CD4-positive, alpha-beta memory T cell (primary cell): ENCODE measurements around the gene IGHMBP2. TPM values are rescaled to one million over a fixed set of nuclear protein-coding genes. Genes with fewer than 3 reads are reported as not detected.
A peak's percentile ranks its signal among the peaks of the same experiment; 100 is the strongest.

Experiments
- CTCF ChIA-PET: fragments of 350-600 bp; sonication (Branson Sonifier 250); formaldehyde crosslinking; loops from one replicate; lab custom pipeline; 2021; ENCODE audit warnings: inconsistent platforms; ENCODE audit not compliant: partially characterized antibody; lab: Charles Lee
- POLR2A ChIA-PET: fragments of 350-600 bp; sonication (Branson Sonifier 250); formaldehyde crosslinking; loops from one replicate; lab custom pipeline; 2021; ENCODE audit not compliant: partially characterized antibody; lab: Charles Lee
- DNase-seq, 5 donors: peaks; one replicate each; pipeline versions ENCODE4 v3.0.0 to v3.0.0-alpha.2; 2020 to 2022; ENCODE audit warnings: mixed read lengths in 1 of 5
- H3K27ac ChIP-seq: one replicate; pipeline ENCODE4 v1.7.0; 2013; ENCODE audit warnings: low read depth, low read length
- H3K27me3 ChIP-seq: 2 replicates; pipeline ENCODE4 v1.7.0; 2013; ENCODE audit warnings: mild to moderate bottlenecking, low read length, moderate library complexity; ENCODE audit not compliant: insufficient read depth
- H3K36me3 ChIP-seq: 2 replicates; pipeline ENCODE4 v1.7.0; 2013; ENCODE audit warnings: mild to moderate bottlenecking, low read length, moderate library complexity; ENCODE audit not compliant: insufficient read depth
- H3K4me1 ChIP-seq: 2 replicates; pipeline ENCODE4 v1.7.0; 2013; ENCODE audit warnings: mild to moderate bottlenecking, low read length, moderate library complexity; ENCODE audit not compliant: insufficient read depth
- H3K4me3 ChIP-seq, 2 donors: one replicate each; pipeline ENCODE4 v1.7.0; 2013; ENCODE audit warnings: low read length in 2 of 2, mild to moderate bottlenecking in 1 of 2
- H3K9me3 ChIP-seq, 2 donors: one replicate each; pipeline ENCODE4 v1.7.0; 2013; ENCODE audit warnings: low read length in 2 of 2, control low read depth in 1 of 2; ENCODE audit not compliant: control insufficient read depth in 1 of 2
- H3K27ac Mint-ChIP-seq, 7 donors: one replicate each; pipeline ENCODE4 v1.8.0; 2020 to 2021; ENCODE audit warnings: mixed read lengths in 7 of 7, mild to moderate bottlenecking in 6 of 7, inconsistent platforms in 3 of 7, moderate library complexity in 3 of 7
- H3K27me3 Mint-ChIP-seq, 2 donors: one replicate each; pipeline ENCODE4 v1.8.0; 2020 to 2021; ENCODE audit warnings: mixed read lengths in 2 of 2
- H3K36me3 Mint-ChIP-seq, 2 donors: one replicate each; pipeline ENCODE4 v1.8.0; 2020 to 2021; ENCODE audit warnings: mixed read lengths in 2 of 2, inconsistent platforms in 1 of 2, mild to moderate bottlenecking in 1 of 2
- H3K4me1 Mint-ChIP-seq, 4 donors: one replicate each; pipeline ENCODE4 v1.8.0; 2020 to 2021; ENCODE audit warnings: mixed read lengths in 4 of 4, mild to moderate bottlenecking in 1 of 4
- H3K4me3 Mint-ChIP-seq, 8 donors: one replicate each; pipeline ENCODE4 v1.8.0; 2020 to 2021; ENCODE audit warnings: mixed read lengths in 8 of 8, mild to moderate bottlenecking in 7 of 8, moderate library complexity in 6 of 8, inconsistent platforms in 3 of 8
- H3K9me3 Mint-ChIP-seq, 8 donors: one replicate each; pipeline ENCODE4 v1.8.0; 2020 to 2021; ENCODE audit warnings: mixed read lengths in 8 of 8, mild to moderate bottlenecking in 5 of 8, inconsistent platforms in 3 of 8, moderate library complexity in 1 of 8
- intact Hi-C: fragments of 100-400 bp; cut with micrococcal nuclease; formaldehyde crosslinking; loops from one replicate; pipeline ENCODE4 v1.15.1; 2023
- polyA plus RNA-seq, 2 donors: library from polyadenylated mRNA; unstranded; fragments of 300-500 nt; fragmentation: Illumina TruSeq; gene quantifications; one replicate each; pipeline ENCODE4 v1.2.3, GENCODE V29; 2021
- total RNA-seq, 2 experiments: library from RNA; stranded (reverse); gene quantifications; one replicate each; pipeline ENCODE4 v1.2.3, GENCODE V29; 2021

IGHMBP2 gene
- total and polyA plus RNA-seq, 4 experiments from 2014 or later = 3.8 to 37.6 (median 22.7) TPM

DNA sequence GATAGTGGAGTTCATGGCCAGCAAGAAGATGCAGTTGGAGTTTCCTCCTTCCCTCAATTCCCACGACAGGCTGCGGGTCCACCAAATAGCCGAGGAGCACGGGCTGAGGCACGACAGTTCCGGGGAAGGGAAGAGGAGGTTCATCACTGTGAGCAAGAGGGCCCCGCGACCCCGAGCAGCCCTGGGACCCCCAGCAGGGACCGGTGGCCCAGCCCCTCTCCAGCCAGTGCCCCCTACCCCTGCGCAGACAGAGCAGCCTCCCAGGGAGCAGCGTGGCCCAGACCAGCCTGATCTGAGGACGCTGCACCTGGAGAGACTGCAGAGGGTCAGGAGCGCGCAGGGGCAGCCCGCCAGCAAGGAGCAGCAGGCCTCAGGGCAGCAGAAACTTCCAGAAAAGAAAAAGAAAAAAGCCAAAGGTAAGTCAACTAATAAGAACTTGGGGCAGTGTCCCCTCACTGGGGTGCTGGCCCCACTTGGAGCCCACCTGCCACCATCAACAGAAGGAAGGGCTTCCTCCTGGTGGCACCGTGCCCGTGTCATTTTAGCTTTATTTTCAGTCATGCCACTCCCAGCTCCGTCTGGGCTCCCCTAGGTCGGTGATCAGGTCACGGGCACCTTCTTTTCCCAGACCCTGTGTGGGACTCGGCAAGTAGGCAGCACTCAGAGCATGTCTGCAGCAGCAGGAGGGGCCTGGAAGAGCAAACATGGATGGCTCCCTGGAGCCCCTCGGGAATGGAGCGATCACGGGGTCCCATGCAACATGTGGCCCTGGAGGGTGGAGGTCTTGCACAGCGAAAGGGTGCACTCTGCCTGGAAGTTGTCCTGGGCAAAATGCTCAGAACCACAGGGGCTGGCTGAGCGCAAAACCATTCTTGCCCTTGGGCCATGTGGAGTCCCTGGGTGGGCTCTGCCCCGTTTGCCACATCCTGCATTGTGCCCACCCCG, 33.3 kb downstream of the IGHMBP2 start:
- H3K27ac Mint-ChIP-seq = peak overlapping the region in 1 of 7 donors; percentile 79
- no peak overlapping the region for H3K4me3 Mint-ChIP-seq
- DNase-seq = no peak
- H3K27me3 Mint-ChIP-seq = no peaks in the 10 kb centered on the region
- intact Hi-C loops = no loop called here
- ChIA-PET POLR2A (no interaction called here), CTCF (no interaction called here)
- no peaks in the 10 kb centered on the region for H3K9me3 ChIP-seq
- H3K27me3 ChIP-seq = no peaks in the 10 kb centered on the region
- no peak overlapping the region for H3K4me3 ChIP-seq
- no peaks in the 10 kb centered on the region for H3K9me3 Mint-ChIP-seq
- no peaks in the 10 kb centered on the region for H3K4me1 Mint-ChIP-seq
- peaks cover 23% of the 10 kb centered on the region for H3K36me3 ChIP-seq
- H3K36me3 Mint-ChIP-seq = peaks cover 6 to 50% of the 10 kb centered on the region in 2 donors
- no peak overlapping the region for H3K27ac ChIP-seq
- no peaks in the 10 kb centered on the region for H3K4me1 ChIP-seq

DNA sequence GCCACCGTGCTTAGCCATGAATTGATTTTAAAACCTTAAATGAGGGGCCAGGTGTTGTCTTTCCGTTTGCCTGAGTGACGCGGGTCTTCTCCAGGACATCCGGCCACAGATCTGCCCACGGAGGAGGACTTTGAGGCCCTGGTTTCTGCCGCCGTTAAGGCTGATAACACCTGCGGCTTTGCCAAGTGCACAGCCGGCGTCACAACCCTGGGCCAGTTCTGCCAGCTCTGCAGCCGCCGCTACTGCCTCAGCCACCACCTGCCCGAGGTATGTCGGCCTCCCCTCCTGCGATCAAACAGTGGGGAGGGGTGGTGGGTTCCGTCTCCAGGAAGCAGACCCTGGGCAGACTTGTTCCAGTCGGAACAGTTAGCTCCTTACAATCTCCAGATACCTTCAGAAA, 34.4 kb downstream of the IGHMBP2 start:
- Histone ChIP-seq H3K4me1 (no peaks in the 10 kb centered on the region), H3K27ac (no peak overlapping the region), H3K27me3 (no peaks in the 10 kb centered on the region), H3K9me3 (no peaks in the 10 kb centered on the region), H3K4me3 (no peak overlapping the region), H3K36me3 (peaks cover 23% of the 10 kb centered on the region)
- no peak overlapping the region for H3K27ac Mint-ChIP-seq
- H3K36me3 Mint-ChIP-seq = peaks cover 0 to 43% of the 10 kb centered on the region in 2 donors
- no peak for DNase-seq
- CTCF ChIA-PET = interaction anchor here (0.5 kb wide), 1 partner anchor 617 kb away, joined by 3 read pairs; no protein-coding TSS in a partner anchor
- intact Hi-C loops = no loop called here
- no peaks in the 10 kb centered on the region for H3K27me3 Mint-ChIP-seq
- no peak overlapping the region for H3K4me3 Mint-ChIP-seq
- no peaks in the 10 kb centered on the region for H3K4me1 Mint-ChIP-seq
- POLR2A ChIA-PET = no interaction called here
- H3K9me3 Mint-ChIP-seq = no peaks in the 10 kb centered on the region

DNA sequence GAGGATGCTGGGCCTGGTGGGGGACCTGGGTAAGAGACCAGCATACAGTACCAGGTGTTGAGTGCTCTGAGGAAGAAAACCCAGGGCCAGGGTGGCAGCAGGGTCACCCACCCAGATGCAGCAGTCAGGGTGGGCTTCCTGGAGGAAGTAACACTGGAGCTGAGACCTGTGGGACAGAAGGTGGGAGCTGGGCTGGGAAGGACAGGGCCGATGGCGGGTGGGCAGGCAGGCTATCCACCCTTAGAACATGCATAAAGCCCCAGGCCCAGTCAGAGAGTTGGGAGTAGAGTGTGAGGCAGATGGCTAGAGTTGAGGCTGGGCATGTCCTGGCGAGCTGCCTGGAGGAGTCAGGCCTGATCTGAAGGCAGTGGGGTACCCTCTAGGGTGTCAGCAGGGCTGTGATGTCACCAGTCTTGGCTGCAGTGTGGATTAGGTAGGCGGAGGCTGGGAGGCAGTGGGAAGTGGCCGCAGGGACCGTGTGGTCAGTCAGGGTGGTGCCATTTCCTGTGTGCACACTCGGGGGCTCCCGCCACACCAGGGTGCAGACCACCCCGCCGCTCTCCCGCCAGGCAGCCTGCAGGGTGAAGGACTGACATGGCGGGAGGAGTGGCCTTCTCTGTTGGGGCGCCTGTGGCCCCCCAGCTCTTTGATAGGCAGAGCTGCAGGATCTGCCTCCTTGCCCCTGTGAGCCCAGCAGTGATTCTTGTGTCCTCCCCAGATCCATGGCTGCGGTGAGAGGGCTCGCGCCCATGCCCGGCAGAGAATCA, 35.3 kb downstream of the IGHMBP2 start:
- intact Hi-C loops = no loop called here
- H3K4me1 ChIP-seq = no peaks in the 10 kb centered on the region
- H3K9me3 Mint-ChIP-seq = no peaks in the 10 kb centered on the region
- no peak overlapping the region for H3K27ac ChIP-seq
- no peak overlapping the region for H3K4me3 ChIP-seq
- CTCF ChIA-PET = no interaction called here
- no peak overlapping the region for H3K4me3 Mint-ChIP-seq
- DNase-seq = no peak
- H3K36me3 ChIP-seq = peaks cover 23% of the 10 kb centered on the region
- H3K9me3 ChIP-seq = no peaks in the 10 kb centered on the region
- POLR2A ChIA-PET = no interaction called here
- H3K27ac Mint-ChIP-seq = peak overlapping the region in 2 of 7 donors; percentile 35 to 42
- H3K36me3 Mint-ChIP-seq = peaks cover 0 to 36% of the 10 kb centered on the region in 2 donors
- no peaks in the 10 kb centered on the region for H3K27me3 Mint-ChIP-seq
- H3K27me3 ChIP-seq = no peaks in the 10 kb centered on the region
- H3K4me1 Mint-ChIP-seq = no peaks in the 10 kb centered on the region

DNA sequence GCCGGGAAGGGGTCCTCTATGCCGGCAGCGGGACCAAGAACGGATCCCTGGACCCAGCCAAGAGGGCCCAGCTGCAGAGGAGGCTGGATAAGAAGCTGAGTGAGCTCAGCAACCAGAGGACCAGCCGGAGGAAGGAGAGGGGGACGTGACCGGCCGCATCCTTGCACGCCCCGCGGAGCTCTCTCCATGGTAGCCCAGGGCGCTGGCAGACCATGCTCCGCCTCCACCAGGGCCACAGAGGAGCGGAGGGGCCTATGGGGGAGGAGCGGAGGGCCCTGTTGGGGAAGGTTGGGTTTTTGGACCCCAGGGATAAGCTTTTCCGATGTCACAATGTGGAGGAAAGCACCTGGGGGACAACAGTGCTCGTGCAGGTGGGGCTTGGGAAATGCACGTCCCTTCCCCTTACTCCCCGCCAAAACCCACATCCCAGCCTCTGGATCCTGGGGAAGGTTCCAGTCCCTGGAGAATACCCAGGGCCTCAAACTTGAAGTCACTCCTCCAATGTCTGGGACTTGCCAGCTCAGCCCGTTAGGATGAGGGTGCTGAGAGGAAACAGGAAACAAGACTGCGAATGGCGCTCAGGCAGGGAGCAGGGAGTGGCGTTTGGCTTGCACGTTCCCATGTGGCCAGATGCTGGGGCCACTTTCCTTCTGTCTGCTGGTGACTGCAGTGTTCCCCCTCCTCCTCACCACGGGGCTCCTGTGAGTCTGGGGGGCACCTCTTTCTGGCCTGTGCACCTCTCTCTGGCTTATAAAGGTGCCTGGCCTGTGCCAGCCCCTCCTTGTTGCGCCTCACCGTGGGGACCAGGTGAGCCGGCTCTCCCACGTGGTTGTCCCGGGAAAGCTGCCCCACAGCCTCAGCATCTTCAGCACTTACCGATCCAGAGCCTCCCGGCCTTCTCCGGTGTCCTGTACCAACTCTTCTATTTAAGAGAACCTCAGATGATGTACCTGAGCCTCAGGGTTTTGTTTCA, 36.2 kb downstream of the IGHMBP2 start:
- H3K4me1 Mint-ChIP-seq = no peaks in the 10 kb centered on the region
- DNase-seq = no peak
- no peak overlapping the region for H3K27ac Mint-ChIP-seq
- no peaks in the 10 kb centered on the region for H3K9me3 Mint-ChIP-seq
- peaks cover 0 to 34% of the 10 kb centered on the region in 2 donors for H3K36me3 Mint-ChIP-seq
- ChIA-PET CTCF (no interaction called here), POLR2A (no interaction called here)
- Histone ChIP-seq H3K27me3 (no peaks in the 10 kb centered on the region), H3K4me1 (no peaks in the 10 kb centered on the region), H3K27ac (no peak overlapping the region), H3K36me3 (peaks cover 23% of the 10 kb centered on the region), H3K4me3 (no peak overlapping the region), H3K9me3 (no peaks in the 10 kb centered on the region)
- H3K27me3 Mint-ChIP-seq = no peaks in the 10 kb centered on the region
- intact Hi-C loops = no loop called here
- H3K4me3 Mint-ChIP-seq = no peak overlapping the region

DNA sequence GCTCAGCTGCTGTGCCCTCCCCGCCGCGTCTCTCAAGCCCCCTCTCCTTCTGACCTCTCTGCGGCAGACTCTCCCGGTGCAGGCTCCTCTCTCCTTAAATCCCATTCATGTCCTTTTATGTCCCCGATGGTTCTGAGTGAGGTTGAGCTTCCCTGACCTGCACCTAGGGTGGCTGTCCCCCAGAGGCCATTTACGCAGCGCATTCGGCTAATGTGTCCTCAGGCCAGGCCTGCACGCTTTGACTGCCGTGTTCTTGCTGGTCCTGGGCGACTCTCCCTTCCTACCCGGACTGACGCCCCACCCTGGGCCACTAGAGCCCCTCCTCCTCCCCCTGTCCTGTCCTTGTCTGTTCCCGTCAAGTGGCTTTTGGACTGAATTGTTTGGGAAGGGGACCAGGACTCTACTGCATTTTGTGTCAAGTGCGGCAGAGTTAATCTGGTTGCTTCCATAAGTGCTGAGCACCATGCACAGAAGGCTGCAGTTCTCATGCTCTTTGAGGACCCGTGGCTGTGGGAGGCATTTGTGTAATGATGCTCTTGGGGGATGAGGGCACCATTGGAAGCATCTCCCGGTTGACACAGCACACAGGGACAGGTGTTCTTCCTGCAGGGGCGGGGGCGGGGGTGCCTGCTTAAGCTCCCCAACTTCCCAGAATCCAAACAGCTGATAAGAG, 37.1 kb downstream of the IGHMBP2 start:
- no peaks in the 10 kb centered on the region for H3K4me1 ChIP-seq
- Mint-ChIP-seq H3K36me3 (peaks cover 0 to 29% of the 10 kb centered on the region in 2 donors), H3K27ac (no peak overlapping the region), H3K4me1 (no peaks in the 10 kb centered on the region), H3K9me3 (no peaks in the 10 kb centered on the region), H3K27me3 (no peaks in the 10 kb centered on the region), H3K4me3 (no peak overlapping the region)
- no peak for DNase-seq
- no peaks in the 10 kb centered on the region for H3K27me3 ChIP-seq
- H3K9me3 ChIP-seq = no peaks in the 10 kb centered on the region
- H3K36me3 ChIP-seq = peaks cover 23% of the 10 kb centered on the region
- intact Hi-C loops = no loop called here
- no peak overlapping the region for H3K4me3 ChIP-seq
- no peak overlapping the region for H3K27ac ChIP-seq
- ChIA-PET CTCF (no interaction called here), POLR2A (no interaction called here)

DNA sequence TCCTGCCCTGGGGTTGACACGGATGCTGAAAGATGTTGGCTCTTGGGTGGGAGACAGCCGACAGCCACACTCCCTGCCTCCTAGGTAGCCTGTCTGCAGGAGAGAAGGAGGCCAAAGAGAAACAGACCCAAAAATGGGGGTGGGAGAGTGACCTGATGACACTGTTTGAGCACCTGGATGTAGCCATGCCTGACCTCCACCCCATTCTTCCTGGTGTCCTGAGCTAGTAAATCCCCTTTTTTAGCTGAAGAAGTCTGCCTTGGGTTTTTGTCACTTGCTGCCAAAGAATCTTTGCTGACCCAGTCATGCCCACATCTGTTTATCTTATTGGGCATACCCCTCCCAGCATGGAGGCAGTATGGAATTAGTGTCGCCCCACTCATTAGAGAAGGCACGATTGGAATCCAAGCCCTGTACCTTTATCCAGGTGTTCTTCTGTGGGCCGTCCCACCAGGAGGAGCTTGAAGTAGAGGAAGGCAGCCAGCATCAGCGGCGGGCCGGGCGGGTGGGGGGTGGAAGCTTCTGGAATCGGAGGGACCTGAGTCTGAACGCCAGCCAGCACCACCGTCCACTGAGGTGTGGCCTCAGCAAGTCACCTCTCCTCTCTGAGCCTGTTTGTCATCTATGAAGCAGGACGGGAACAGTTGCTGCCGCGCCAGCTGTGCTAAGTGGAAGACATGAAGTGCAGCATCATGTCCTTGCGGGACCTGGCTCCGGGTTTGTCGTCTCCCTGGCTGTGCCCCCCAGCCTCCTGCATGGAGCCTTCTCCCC, 37.8 kb downstream of the IGHMBP2 start:
- Histone ChIP-seq H3K36me3 (peaks cover 20% of the 10 kb centered on the region), H3K27me3 (no peaks in the 10 kb centered on the region), H3K27ac (no peak overlapping the region), H3K4me3 (no peak overlapping the region), H3K9me3 (no peaks in the 10 kb centered on the region), H3K4me1 (no peaks in the 10 kb centered on the region)
- H3K4me3 Mint-ChIP-seq = no peak overlapping the region
- DNase-seq = no peak
- H3K4me1 Mint-ChIP-seq = no peaks in the 10 kb centered on the region
- H3K9me3 Mint-ChIP-seq = no peaks in the 10 kb centered on the region
- intact Hi-C loops = no loop called here
- CTCF ChIA-PET = no interaction called here
- H3K27me3 Mint-ChIP-seq = no peaks in the 10 kb centered on the region
- POLR2A ChIA-PET = no interaction called here
- peaks cover 0 to 24% of the 10 kb centered on the region in 2 donors for H3K36me3 Mint-ChIP-seq
- H3K27ac Mint-ChIP-seq = no peak overlapping the region
